Mesendoderm (in vitro differentiated cells): Measurements from ENCODE around the gene CLUH.
"Not testable (repeated sequence)": the region's sequence is repeated elsewhere in the genome, so short reads cannot be mapped to it uniquely, and the experiment has no call there.

Experiments used
- DNase-seq: peaks from one replicate; pipeline ENCODE4 v3.0.0; 2013
- H2AK5ac ChIP-seq: 2 replicates; pipeline ENCODE4 v1.6.1; 2013; ENCODE audit warnings: low read length, inconsistent platforms
- H2BK120ac ChIP-seq: 2 replicates; pipeline ENCODE4 v1.6.1; 2013; ENCODE audit warnings: low read depth, mild to moderate bottlenecking, low read length, moderate library complexity, mixed read lengths
- H2BK15ac ChIP-seq: replicated peaks from 2 replicates; pipeline ENCODE4 v1.6.1; 2013; ENCODE audit warnings: low read depth, mild to moderate bottlenecking, moderate library complexity
- H2BK5ac ChIP-seq: 2 replicates; pipeline ENCODE4 v1.6.1; 2013; ENCODE audit warnings: low read length, inconsistent platforms
- H3K18ac ChIP-seq: 2 replicates; pipeline ENCODE4 v1.6.1; 2013; ENCODE audit warnings: mild to moderate bottlenecking, low read length, mixed read lengths
- H3K23ac ChIP-seq: one replicate; pipeline ENCODE4 v1.6.1; 2013; ENCODE audit warnings: low read length
- H3K27ac ChIP-seq: 2 replicates; pipeline ENCODE4 v1.5.1; 2013; ENCODE audit warnings: low read depth, mild to moderate bottlenecking, inconsistent platforms, low read length, moderate library complexity
- H3K27me3 ChIP-seq: 2 replicates; pipeline ENCODE4 v1.6.1; 2013; ENCODE audit warnings: low read length, control low read depth, mild to moderate bottlenecking, inconsistent platforms; ENCODE audit not compliant: insufficient read depth, poor library complexity
- H3K36me3 ChIP-seq: 2 replicates; pipeline ENCODE4 v1.6.1; 2013; ENCODE audit warnings: low read length, inconsistent platforms; ENCODE audit not compliant: control insufficient read depth, insufficient read depth
- H3K4ac ChIP-seq: one replicate; pipeline ENCODE4 v1.6.1; 2013; ENCODE audit warnings: low read depth, mild to moderate bottlenecking, low read length, moderate library complexity
- H3K4me1 ChIP-seq: 2 replicates; pipeline ENCODE4 v1.6.1; 2013; ENCODE audit warnings: low read depth, low read length, inconsistent platforms; ENCODE audit not compliant: control insufficient read depth
- H3K4me2 ChIP-seq: 2 replicates; pipeline ENCODE4 v1.6.1; 2013; ENCODE audit warnings: low read length
- H3K4me3 ChIP-seq: 2 replicates; pipeline ENCODE4 v1.5.1; 2013; ENCODE audit warnings: mild to moderate bottlenecking, low read length
- H3K56ac ChIP-seq: one replicate; pipeline ENCODE4 v1.6.1; 2013; ENCODE audit warnings: low read length
- H3K79me1 ChIP-seq: 2 replicates; pipeline ENCODE4 v1.6.1; 2013; ENCODE audit warnings: low read length, inconsistent platforms
- H3K79me2 ChIP-seq: 2 replicates; pipeline ENCODE4 v1.6.1; 2013; ENCODE audit warnings: mild to moderate bottlenecking, low read length; ENCODE audit not compliant: control insufficient read depth, insufficient read depth
- H3K9ac ChIP-seq: 2 replicates; pipeline ENCODE4 v1.6.1; 2013; ENCODE audit warnings: low read length, inconsistent platforms
- H4K5ac ChIP-seq: one replicate; pipeline ENCODE4 v1.6.1; 2013; ENCODE audit warnings: low read length
- H4K8ac ChIP-seq: one replicate; pipeline ENCODE4 v1.6.1; 2013; ENCODE audit warnings: low read depth, mild to moderate bottlenecking, control low read depth, low read length, moderate library complexity
- WGBS: extraction: QIAGEN DNeasy Blood & Tissue Kit; methylation state at CpG from one replicate; pipeline ENCODE4 v1.1.7; 2013; ENCODE audit warnings: low lambda C conversion rate, missing lambda C conversion rate; ENCODE audit not compliant: insufficient coverage; ENCODE audit errors: extremely low coverage; 5-methylcytosine and 5-hydroxymethylcytosine counted together

The CLUH gene

DNA sequence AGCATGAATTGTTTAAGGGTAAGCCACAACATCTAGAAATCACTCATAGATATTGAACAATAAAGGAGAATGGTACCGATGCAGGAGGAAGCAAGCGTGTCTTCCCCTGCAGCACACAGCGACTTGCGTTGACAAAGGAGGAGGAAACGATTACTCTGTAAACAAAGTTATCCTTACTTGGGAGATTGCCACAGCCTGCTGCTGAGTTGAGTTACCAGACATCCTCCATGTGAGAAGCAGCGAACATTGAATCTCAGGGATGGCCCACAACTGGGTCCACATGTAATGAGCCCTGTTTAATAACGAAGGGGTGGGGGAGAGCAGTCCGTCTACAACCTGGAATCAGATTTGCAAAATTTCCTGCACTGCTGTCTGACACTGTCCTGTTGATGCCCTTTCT, 27.7 kb downstream of the CLUH start:
- Histone ChIP-seq H2AK5ac (no peak overlapping the region), H3K23ac (no peak overlapping the region), H2BK120ac (no peak overlapping the region), H3K18ac (no peak overlapping the region), H2BK5ac (no peak overlapping the region), H3K79me1 (no peaks in the 10 kb centered on the region), H3K79me2 (no peaks in the 10 kb centered on the region), H4K5ac (no peak overlapping the region), H3K27me3 (no peaks in the 10 kb centered on the region), H3K36me3 (peaks cover 7% of the 10 kb centered on the region), H3K4me1 (no peaks in the 10 kb centered on the region), H3K4ac (no peak overlapping the region), H3K56ac (no peak overlapping the region), H4K8ac (no peak overlapping the region), H3K9ac (no peak overlapping the region), H3K27ac (no peak overlapping the region), H3K4me3 (no peak overlapping the region), H2BK15ac (no peak overlapping the region), H3K4me2 (no peak overlapping the region)
- WGBS: no CpG with 5 or more reads among the region's 8 CpGs
- DNase-seq: no peak

DNA sequence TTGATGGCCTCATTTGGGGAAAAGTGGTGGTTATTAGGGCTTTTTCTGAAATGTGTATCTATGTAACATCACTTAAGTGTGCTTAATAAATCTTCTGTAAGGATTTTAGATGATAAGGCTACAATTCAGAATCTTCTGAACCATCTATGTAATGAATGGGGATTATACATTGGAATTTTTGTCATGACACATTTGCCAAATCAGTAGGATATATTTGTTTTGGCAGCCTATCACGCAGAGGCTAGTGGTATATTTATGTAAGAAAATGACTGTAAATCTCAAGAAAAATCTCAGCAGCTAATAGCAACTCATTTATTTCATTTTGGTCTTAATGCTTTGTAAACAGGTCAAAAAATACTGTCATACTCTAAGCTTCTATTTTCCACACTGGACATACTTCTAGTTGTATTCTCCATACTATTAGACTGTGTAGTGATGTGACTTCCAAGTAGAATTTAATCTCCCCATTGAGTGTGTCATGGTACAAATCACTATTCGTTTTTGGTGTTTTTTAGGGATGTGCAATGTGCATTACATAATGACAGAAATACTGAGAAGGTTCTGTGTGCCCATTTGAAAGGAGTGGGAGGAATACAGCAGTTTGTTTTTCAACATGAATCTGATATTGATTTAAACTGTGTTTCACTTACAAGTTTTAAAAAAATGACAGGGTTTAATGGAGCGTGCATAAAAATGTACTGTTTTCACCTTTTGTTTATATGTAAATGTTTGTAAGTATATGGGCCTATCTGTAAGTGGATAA, 29.2 kb downstream of the CLUH start:
- Histone ChIP-seq H3K56ac (no peak overlapping the region), H2AK5ac (no peak overlapping the region), H3K79me2 (no peaks in the 10 kb centered on the region), H2BK5ac (no peak overlapping the region), H3K36me3 (peaks cover 7% of the 10 kb centered on the region), H3K4me2 (no peak overlapping the region), H4K5ac (no peak overlapping the region), H3K18ac (no peak overlapping the region), H2BK120ac (no peak overlapping the region), H3K4me3 (no peak overlapping the region), H2BK15ac (no peak overlapping the region), H3K27me3 (no peaks in the 10 kb centered on the region), H4K8ac (no peak overlapping the region), H3K9ac (no peak overlapping the region), H3K23ac (no peak overlapping the region), H3K79me1 (no peaks in the 10 kb centered on the region), H3K27ac (no peak overlapping the region), H3K4ac (no peak overlapping the region), H3K4me1 (no peaks in the 10 kb centered on the region)
- DNase-seq: no peak
- no CpG with 5 or more reads among the region's 3 CpGs for WGBS

DNA sequence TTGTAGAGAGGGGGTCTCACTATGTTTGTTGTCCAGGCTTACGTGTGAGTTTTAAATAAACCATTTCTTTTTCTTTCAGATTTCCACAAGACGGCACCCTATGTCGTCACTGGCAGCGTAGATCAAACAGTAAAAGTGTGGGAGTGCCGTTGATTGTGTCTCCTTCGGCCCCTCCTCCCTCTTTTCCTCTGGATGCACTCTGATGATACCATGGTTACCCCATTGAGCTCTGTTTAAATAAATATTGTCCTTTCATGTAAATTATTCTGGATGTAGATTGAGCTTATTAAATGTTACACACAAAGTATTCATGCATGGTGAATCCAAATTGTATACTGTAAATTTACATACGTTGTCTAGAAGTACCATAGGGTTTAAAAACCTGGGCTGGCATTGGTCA, 29.9 kb downstream of the CLUH start:
- no peak overlapping the region for H3K4me2 ChIP-seq
- DNase-seq: no peak
- H3K23ac ChIP-seq: no peak overlapping the region
- H3K36me3 ChIP-seq: peaks cover 7% of the 10 kb centered on the region
- H3K4me3 ChIP-seq: no peak overlapping the region
- no peaks in the 10 kb centered on the region for H3K79me2 ChIP-seq
- no peak overlapping the region for H3K4ac ChIP-seq
- no peak overlapping the region for H4K8ac ChIP-seq
- H3K27ac ChIP-seq: no peak overlapping the region
- no peak overlapping the region for H2BK120ac ChIP-seq
- no peak overlapping the region for H4K5ac ChIP-seq
- H2BK15ac ChIP-seq: no peak overlapping the region
- H3K18ac ChIP-seq: no peak overlapping the region
- H2BK5ac ChIP-seq: no peak overlapping the region
- no peaks in the 10 kb centered on the region for H3K4me1 ChIP-seq
- no peak overlapping the region for H3K56ac ChIP-seq
- WGBS: no CpG with 5 or more reads among the region's 7 CpGs
- no peak overlapping the region for H3K9ac ChIP-seq
- no peaks in the 10 kb centered on the region for H3K27me3 ChIP-seq
- H2AK5ac ChIP-seq: no peak overlapping the region
- no peaks in the 10 kb centered on the region for H3K79me1 ChIP-seq

DNA sequence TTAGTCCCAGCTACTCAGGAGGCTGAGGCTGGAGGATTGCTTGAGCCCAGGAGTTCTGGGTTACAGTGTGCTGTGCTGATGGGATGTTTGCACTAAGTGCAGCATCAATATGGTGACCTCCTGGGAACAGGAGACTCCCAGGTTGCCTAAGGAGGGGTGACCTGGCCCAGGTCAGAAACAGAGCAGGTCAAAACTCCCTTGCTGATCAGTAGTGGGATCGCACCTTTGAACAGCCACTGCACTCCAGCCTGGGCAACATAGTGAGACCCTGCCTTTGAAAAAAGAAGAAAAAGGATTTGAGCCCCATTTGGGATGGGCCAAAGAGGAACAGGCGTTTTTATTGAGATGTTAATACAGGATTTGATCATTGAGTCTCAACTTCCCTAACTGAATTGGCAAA, 30.6 kb downstream of the CLUH start:
- H3K23ac ChIP-seq: no peak overlapping the region
- H3K27ac ChIP-seq: no peak overlapping the region
- H4K5ac ChIP-seq: no peak overlapping the region
- no peak overlapping the region for H2BK15ac ChIP-seq
- H3K79me1 ChIP-seq: no peaks in the 10 kb centered on the region
- H3K36me3 ChIP-seq: peaks cover 7% of the 10 kb centered on the region
- H2BK120ac ChIP-seq: no peak overlapping the region
- no peak overlapping the region for H3K4me3 ChIP-seq
- H3K4me2 ChIP-seq: no peak overlapping the region
- no peak overlapping the region for H3K9ac ChIP-seq
- H3K79me2 ChIP-seq: no peaks in the 10 kb centered on the region
- H2BK5ac ChIP-seq: no peak overlapping the region
- no peak overlapping the region for H4K8ac ChIP-seq
- no peak overlapping the region for H3K56ac ChIP-seq
- H2AK5ac ChIP-seq: no peak overlapping the region
- WGBS: no CpG with 5 or more reads among the region's 2 CpGs
- no peak for DNase-seq
- no peaks in the 10 kb centered on the region for H3K4me1 ChIP-seq
- H3K18ac ChIP-seq: no peak overlapping the region
- no peak overlapping the region for H3K4ac ChIP-seq
- H3K27me3 ChIP-seq: no peaks in the 10 kb centered on the region

DNA sequence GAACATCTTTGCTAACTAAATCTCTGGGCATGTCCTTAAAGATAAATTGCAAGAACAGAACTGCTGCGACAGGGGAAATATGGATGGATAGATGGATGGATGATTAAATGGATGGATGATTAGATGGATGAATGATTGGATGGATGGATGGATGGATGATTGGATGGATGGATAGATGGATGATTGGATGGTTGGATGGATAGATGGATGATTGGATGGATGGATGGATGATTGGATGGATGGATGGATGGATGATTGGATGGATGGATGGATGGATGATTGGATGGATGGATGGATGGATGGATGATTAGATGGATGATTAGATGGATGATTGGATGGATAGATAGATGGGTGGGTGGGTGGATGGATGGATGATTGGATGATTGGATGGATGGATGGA, 32.3 kb downstream of the CLUH start:
- not testable (repeated sequence) for H4K8ac ChIP-seq, H3K9ac ChIP-seq, DNase-seq, H3K79me2 ChIP-seq, H3K36me3 ChIP-seq, H3K23ac ChIP-seq, H3K27me3 ChIP-seq, H3K4me2 ChIP-seq, H2AK5ac ChIP-seq, H3K27ac ChIP-seq, H3K4ac ChIP-seq, H3K56ac ChIP-seq, H2BK5ac ChIP-seq, H3K4me3 ChIP-seq, H4K5ac ChIP-seq, H3K79me1 ChIP-seq, H2BK15ac ChIP-seq, H3K18ac ChIP-seq, H2BK120ac ChIP-seq, H3K4me1 ChIP-seq
- WGBS: no CpG with 5 or more reads among the region's 1 CpG

DNA sequence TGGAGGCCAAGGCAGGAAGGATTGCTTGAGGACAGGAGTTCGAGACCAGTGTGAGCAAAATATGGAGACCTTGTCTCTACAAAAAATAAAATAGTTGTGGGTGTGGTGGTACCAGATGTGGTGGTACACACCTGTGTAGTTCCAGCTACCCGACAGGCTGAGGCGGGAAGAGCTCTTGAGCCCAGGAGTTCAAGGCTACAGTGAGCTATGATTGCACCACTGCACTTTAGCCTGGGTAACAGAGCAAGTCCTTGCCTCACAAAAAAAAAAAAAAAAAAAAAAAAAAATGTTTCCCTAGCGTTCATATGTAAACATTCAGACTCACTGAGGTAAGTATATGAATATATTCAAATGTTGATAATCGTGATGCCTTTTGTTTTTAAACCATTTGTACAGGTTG, 39.5 kb downstream of the CLUH start:
- Histone ChIP-seq H3K27me3 (no peaks in the 10 kb centered on the region), H2BK120ac (no peak overlapping the region), H3K23ac (no peak overlapping the region), H3K4me1 (no peaks in the 10 kb centered on the region), H3K79me1 (no peaks in the 10 kb centered on the region), H4K8ac (no peak overlapping the region), H3K4me2 (no peak overlapping the region), H3K4ac (no peak overlapping the region), H2BK15ac (no peak overlapping the region), H2BK5ac (no peak overlapping the region), H3K18ac (no peak overlapping the region), H3K27ac (no peak overlapping the region), H3K56ac (no peak overlapping the region), H3K79me2 (no peaks in the 10 kb centered on the region), H4K5ac (no peak overlapping the region), H3K4me3 (no peak overlapping the region), H2AK5ac (no peak overlapping the region), H3K9ac (no peak overlapping the region), H3K36me3 (peaks cover 1% of the 10 kb centered on the region)
- no peak for DNase-seq
- WGBS: no CpG with 5 or more reads among the region's 5 CpGs
